Psoas muscle (tissue), 8 donors: ENCODE measurements around the gene HYOU1. TPM values are rescaled to one million over a fixed set of nuclear protein-coding genes. Genes with fewer than 3 reads are reported as not detected.

Experiments used
- ATAC-seq, 4 donors: fragments of 200-7000 bp; cut with Tn5 transposase; one replicate each; pipeline ENCODE4 v1.9.1; 2020; ENCODE audit warnings: moderate library complexity in 3 of 4, mild to moderate bottlenecking in 2 of 4
- DNase-seq, 2 donors: peaks; one replicate each; pipeline ENCODE4 v3.0.0-alpha.2; 2020
- H3K27ac ChIP-seq: fragments of 200-600 bp; one replicate; pipeline ENCODE4 v1.8.0; 2022
- H3K27me3 ChIP-seq, 3 donors: fragments of 200-600 bp in 1 of 3; one replicate each; pipeline versions ENCODE4 v1.6.1 to v1.8.0; 2013 to 2022; ENCODE audit warnings: low read length in 2 of 3, mild to moderate bottlenecking in 2 of 3, moderate library complexity in 1 of 3; ENCODE audit not compliant: insufficient read depth in 3 of 3
- H3K36me3 ChIP-seq, 2 donors: fragments of 200-600 bp in 1 of 2; one replicate each; pipeline versions ENCODE4 v1.6.1 to v1.8.0; 2013 to 2022; ENCODE audit warnings: low read depth in 1 of 2, mild to moderate bottlenecking in 1 of 2, moderate library complexity in 1 of 2; ENCODE audit not compliant: insufficient read depth in 1 of 2
- H3K4me1 ChIP-seq: fragments of 200-600 bp; one replicate; pipeline ENCODE4 v1.8.0; 2022
- H3K4me3 ChIP-seq: fragments of 200-600 bp; one replicate; pipeline ENCODE4 v1.8.0; 2022; ENCODE audit warnings: mild to moderate bottlenecking
- H3K9me3 ChIP-seq: fragments of 200-600 bp; one replicate; pipeline ENCODE4 v1.8.0; 2022
- WGBS, 3 donors: extraction: QIAGEN DNeasy Blood & Tissue Kit; methylation state at CpG; one replicate each; pipeline versions ENCODE4 v1.1.6 to v1.1.7; 2013; 5-methylcytosine and 5-hydroxymethylcytosine counted together
- intact Hi-C, 2 donors: fragments of 100-400 bp; cut with DNase I; formaldehyde crosslinking; loops; one replicate each; pipeline versions ENCODE4 v1.11.0 to v1.14.2; 2022
- polyA plus RNA-seq, 3 donors: library from polyadenylated mRNA; stranded (reverse); fragments of 200-250 nt; gene quantifications; one replicate each; pipeline ENCODE4 v1.2.3, GENCODE V29; 2013
- total RNA-seq, 4 donors: library from RNA; stranded (reverse); fragmentation: NEBNext Ultra II Directional in 2 of 4; extraction: Animal tissue kit (Norgen Biotek cat#: 25700) in 2 of 4; gene quantifications; one replicate each; pipeline versions ENCODE4 v1.2.1 to v1.2.4, GENCODE V29; 2021 to 2023
- TF ChIP-seq, protein P1 (sequence below): fragments of 200-600 bp; IDR thresholded peaks from one replicate; pipeline ENCODE4 v1.8.0; 2022; ENCODE audit warnings: antibody characterized with exemption
- donor health status: healthy with polysubstance abuse.
- donor health status: DM: no; HTN: no; CAD: no; lungs with moderate emphysema.
- donor health status: Bipolar disorder and iron deficiency.
- donor health status: healthy.
- donor health status: DM: yes; HTN: yes; CAD: no.
- donor health status: DM: no; HTN: no; CAD: no.
- donor health status: DM: no; HTN: no; CAD: no.
- donor health status: DM: yes; HTN: yes; CAD: no.

The HYOU1 gene
- total and polyA plus RNA-seq, 7 donors: 21.2 to 46.2 (median 31.0) TPM

DNA sequence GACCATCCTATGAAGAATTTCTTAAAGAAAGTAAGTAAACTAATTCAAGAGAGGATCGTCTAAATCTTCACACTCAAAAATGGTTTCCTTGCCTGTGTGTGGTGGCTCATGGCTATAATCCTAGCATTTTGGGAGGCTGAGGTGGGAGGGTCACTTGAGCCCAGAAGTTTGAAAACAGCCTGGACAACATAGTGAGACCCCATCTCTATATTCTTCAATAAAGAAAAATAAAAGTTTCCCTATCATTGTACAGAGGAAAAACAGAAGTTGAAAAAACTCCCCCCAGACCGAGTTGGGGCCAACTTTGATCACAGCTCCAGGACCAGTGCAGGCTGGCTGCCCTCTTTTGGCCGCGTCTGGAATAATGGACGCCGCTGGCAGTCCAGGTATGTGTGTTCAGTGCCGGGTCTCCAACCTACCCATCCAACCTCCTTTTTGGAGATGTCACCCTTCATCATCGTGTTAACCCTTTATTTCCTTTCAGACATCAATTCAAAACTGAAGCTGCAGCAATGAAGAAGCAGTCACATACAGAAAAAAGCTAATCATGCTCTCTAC lies 41.9 kb downstream of the HYOU1 start:
- H3K9me3 ChIP-seq: no peaks in the 10 kb centered on the region
- 50 to 67% (median 54%) methylated on average over 8 of the region's 8 CpGs for WGBS, 3 donors
- TF ChIP-seq, protein P1, sequence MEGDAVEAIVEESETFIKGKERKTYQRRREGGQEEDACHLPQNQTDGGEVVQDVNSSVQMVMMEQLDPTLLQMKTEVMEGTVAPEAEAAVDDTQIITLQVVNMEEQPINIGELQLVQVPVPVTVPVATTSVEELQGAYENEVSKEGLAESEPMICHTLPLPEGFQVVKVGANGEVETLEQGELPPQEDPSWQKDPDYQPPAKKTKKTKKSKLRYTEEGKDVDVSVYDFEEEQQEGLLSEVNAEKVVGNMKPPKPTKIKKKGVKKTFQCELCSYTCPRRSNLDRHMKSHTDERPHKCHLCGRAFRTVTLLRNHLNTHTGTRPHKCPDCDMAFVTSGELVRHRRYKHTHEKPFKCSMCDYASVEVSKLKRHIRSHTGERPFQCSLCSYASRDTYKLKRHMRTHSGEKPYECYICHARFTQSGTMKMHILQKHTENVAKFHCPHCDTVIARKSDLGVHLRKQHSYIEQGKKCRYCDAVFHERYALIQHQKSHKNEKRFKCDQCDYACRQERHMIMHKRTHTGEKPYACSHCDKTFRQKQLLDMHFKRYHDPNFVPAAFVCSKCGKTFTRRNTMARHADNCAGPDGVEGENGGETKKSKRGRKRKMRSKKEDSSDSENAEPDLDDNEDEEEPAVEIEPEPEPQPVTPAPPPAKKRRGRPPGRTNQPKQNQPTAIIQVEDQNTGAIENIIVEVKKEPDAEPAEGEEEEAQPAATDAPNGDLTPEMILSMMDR: peak; percentile 7
- intact Hi-C loops: loop anchor here (1.0 to 10.0 kb wide), 4 partner anchors 14 to 110 kb away; partner anchors contain the start of gene BCL9L (in 1 of the 2)
- H3K36me3 ChIP-seq: peaks cover 5 to 69% of the 10 kb centered on the region in 2 donors
- peak overlapping the region; percentile 4 for H3K27ac ChIP-seq
- ATAC-seq (no peak), DNase-seq (no peak)
- H3K4me3 ChIP-seq: peak overlapping the region; percentile 88
- no peaks in the 10 kb centered on the region for H3K27me3 ChIP-seq
- peaks cover 26% of the 10 kb centered on the region for H3K4me1 ChIP-seq

DNA sequence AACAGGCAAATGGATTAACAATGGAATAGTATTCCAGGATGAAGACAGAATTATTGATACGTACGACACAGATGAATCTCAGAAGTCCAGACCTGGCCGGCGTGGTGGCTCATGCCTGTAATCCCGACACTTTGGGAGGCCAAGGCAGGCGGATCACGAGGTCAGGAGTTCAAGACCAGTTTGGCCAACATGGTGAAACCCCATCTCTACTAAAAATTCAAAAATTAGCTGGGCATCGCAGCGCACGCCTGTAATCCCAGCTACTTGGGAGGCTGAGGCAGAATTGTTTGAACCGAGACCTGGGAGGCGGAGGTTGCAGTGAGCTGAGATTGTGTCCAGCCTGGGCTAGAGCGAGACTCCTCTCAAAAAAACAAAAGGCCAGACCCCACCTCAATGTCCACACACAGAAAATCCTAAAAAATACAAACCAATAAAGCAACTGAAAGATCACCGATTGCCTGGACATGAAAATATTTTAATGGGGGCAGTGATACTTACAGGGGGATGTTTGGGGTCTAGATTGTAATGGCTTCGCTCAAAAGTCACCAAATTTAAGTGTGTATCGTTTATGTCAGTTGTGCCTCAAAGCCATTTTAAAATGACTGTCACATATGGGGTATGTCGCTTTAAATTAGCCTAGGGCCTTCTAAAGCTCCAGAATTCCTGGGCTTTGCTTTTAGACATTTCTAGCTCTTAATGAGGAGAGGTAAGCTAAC lies 42.6 kb downstream of the HYOU1 start:
- no peaks in the 10 kb centered on the region for H3K9me3 ChIP-seq
- H3K27ac ChIP-seq: no peak overlapping the region
- H3K27me3 ChIP-seq: no peaks in the 10 kb centered on the region
- ATAC-seq: no peak
- 84 to 93% (median 88%) methylated on average over 17 of the region's 17 CpGs for WGBS, 3 donors
- intact Hi-C loops: loop anchor here (2.0 to 10.0 kb wide), 2 partner anchors 14 to 110 kb away; no protein-coding TSS in a partner anchor
- TF ChIP-seq, protein P1: no peak
- peaks cover 19% of the 10 kb centered on the region for H3K4me1 ChIP-seq
- H3K4me3 ChIP-seq: no peak overlapping the region
- no peak for DNase-seq
- H3K36me3 ChIP-seq: peaks cover 5 to 70% of the 10 kb centered on the region in 2 donors

DNA sequence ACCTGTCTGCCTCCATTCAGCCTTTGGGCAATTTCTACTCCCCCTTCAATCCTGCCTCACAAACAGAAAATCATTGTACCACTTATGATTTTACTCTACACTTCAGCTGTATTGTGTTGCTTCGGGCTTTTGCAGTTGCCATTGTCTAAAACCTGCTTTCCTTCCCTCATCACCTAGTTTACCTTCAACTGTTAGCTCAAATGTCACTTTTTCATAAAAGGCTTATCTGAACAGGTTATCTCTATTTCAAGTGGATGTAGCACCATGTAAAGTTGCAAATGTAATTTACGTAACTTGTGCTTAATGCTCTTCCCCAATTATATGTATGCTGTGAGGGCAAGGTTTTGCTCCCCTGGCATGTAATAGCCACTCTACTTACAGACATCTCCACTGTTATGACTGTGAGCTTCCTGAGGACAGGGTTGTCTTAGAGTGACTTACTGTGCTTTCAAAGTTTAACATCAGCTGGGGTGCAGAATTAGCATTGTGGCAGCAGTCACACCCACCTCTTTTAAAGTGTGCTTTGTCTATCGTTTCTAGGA lies 44.3 kb downstream of the HYOU1 start:
- no peak for ATAC-seq
- intact Hi-C loops: loop anchor here in 1 of 2 donors (10.0 kb wide), 1 partner anchor 108 kb away; no protein-coding TSS in a partner anchor
- TF ChIP-seq, protein P1: no peak
- Histone ChIP-seq H3K27me3 (no peaks in the 10 kb centered on the region), H3K4me1 (peaks cover 19% of the 10 kb centered on the region), H3K9me3 (no peaks in the 10 kb centered on the region), H3K36me3 (peaks cover 5 to 85% of the 10 kb centered on the region in 2 donors), H3K4me3 (no peak overlapping the region), H3K27ac (no peak overlapping the region)
- 83 to 86% (median 84%) methylated on average over 3 of the region's 3 CpGs for WGBS, 3 donors
- DNase-seq: no peak

DNA sequence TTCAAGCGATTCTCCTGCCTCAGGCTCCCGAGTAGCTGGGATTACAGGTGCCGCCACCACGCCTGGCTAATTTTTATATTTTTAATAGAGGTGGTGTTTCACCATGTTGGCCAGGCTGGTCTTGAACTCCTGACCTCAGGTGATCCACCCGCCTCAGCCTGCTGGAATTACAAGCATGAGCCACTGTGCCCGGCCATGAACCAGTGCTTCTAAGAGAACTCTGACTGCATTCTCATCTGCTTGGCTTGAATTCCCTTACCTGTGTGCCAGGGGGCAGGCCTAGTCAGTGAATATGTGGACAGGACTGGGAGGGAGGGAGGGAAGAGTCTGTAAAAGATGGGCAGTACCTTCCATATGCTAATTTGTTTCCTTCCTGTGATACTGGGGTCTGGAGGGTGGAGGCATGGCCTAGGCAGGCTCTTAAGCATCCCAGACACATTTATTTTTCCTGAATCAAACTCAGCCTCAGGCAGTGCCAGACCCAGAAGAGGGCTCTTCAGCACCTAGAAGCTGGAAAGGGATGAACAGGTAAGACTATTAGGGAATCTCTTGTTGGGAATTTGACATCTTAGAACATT lies 45.4 kb downstream of the HYOU1 start:
- intact Hi-C loops: loop anchor here in 1 of 2 donors (10.0 kb wide), 1 partner anchor 107 kb away; no protein-coding TSS in a partner anchor
- TF ChIP-seq, protein P1: no peak
- Histone ChIP-seq H3K9me3 (no peaks in the 10 kb centered on the region), H3K4me1 (peaks cover 12% of the 10 kb centered on the region), H3K4me3 (no peak overlapping the region), H3K36me3 (peaks cover 5 to 89% of the 10 kb centered on the region in 2 donors), H3K27me3 (no peaks in the 10 kb centered on the region), H3K27ac (no peak overlapping the region)
- WGBS, 3 donors: 63 to 72% (median 68%) methylated on average over 6 of the region's 6 CpGs
- DNase-seq (no peak), ATAC-seq (peak in 2 of 4 donors; percentile 24 to 41)
